PC-9 (cell line): Measurements from ENCODE around the gene MTREX.

Experiments
- EZH2 ChIP-seq: fragments of 200-600 bp; sonication (generic); IDR thresholded peaks from 2 replicates; pipeline ENCODE4 v1.8.0; 2017; ENCODE audit warnings: antibody characterized with exemption, low read depth
- TF ChIP-seq, protein P1 (sequence below): fragments of 200-600 bp; sonication (generic); conservative IDR thresholded peaks from 2 replicates; pipeline ENCODE4 v1.6.1; 2017; ENCODE audit warnings: mixed run types, antibody characterized with exemption, mild to moderate bottlenecking, moderate library complexity

DNA sequence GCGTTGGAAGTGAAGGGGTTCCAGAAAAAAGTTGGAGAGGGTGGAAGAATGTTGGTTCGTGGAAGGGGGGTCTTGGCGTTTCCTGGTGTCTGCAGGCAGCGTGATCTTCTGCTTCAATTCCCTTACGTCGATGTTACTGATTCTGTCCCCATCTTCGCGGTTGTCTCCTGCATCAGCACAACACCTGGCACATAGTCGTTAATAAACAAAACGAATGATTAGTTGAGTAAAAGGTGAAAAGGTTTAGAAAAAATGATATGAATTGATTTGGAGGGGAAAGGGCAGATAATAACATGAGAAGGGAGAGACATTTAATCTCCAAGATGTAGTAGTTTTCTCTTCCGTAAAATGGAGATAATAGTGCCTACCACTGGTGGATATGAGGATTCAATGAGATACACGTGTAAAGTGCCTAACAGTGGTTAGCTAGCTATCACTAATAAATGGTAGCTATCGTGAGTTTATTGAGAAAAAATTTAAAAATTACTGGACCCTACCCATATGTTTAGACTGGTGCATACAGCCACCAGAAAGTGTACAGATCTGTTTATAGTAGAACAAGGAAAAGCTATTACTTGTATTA, 556 bp downstream of the MTREX start:
- TF ChIP-seq, protein P1, sequence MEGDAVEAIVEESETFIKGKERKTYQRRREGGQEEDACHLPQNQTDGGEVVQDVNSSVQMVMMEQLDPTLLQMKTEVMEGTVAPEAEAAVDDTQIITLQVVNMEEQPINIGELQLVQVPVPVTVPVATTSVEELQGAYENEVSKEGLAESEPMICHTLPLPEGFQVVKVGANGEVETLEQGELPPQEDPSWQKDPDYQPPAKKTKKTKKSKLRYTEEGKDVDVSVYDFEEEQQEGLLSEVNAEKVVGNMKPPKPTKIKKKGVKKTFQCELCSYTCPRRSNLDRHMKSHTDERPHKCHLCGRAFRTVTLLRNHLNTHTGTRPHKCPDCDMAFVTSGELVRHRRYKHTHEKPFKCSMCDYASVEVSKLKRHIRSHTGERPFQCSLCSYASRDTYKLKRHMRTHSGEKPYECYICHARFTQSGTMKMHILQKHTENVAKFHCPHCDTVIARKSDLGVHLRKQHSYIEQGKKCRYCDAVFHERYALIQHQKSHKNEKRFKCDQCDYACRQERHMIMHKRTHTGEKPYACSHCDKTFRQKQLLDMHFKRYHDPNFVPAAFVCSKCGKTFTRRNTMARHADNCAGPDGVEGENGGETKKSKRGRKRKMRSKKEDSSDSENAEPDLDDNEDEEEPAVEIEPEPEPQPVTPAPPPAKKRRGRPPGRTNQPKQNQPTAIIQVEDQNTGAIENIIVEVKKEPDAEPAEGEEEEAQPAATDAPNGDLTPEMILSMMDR, result no peak; the same call in 1 of the 2 replicates
- no peak for TF ChIP-seq EZH2
